NCI-H2081 treated with DMSO at 0.1 percent for 48 hours (cell line): ENCODE measurements around the gene DPYSL3.

Source experiments
- DNase-seq: peaks from one replicate; lab custom pipeline; 2025; lab: John Stamatoyannopoulos, UW

Gene DPYSL3

GRCh38 chr5:147512659-147513379, 3.0 kb upstream of the DPYSL3 start:
- DNase-seq: no peak

GRCh38 chr5:147510885-147511284, 1.0 kb upstream of the DPYSL3 start:
- DNase-seq: no peak

- DNase-seq: no peak
These were observed 693 bp downstream of the DPYSL3 start for GRCh38 chr5:147509041-147509709.

- no peak for DNase-seq
These were observed 1.2 kb downstream of the DPYSL3 start for GRCh38 chr5:147508711-147509040.

GRCh38 chr5:147507480-147508126, 2.3 kb downstream of the DPYSL3 start:
- no peak for DNase-seq

GRCh38 chr5:147504535-147504934, 5.3 kb downstream of the DPYSL3 start:
- DNase-seq: no peak

- no peak for DNase-seq
These were observed 5.9 kb downstream of the DPYSL3 start for GRCh38 chr5:147504011-147504410.

- DNase-seq: no peak
These were observed 18.9 kb downstream of the DPYSL3 start for GRCh38 chr5:147490989-147491388.

GRCh38 chr5:147487031-147487750, 22.7 kb downstream of the DPYSL3 start:
- no peak for DNase-seq

GRCh38 chr5:147485814-147486213, 24.1 kb downstream of the DPYSL3 start:
- no peak for DNase-seq

- DNase-seq: no peak
These were observed 24.8 kb downstream of the DPYSL3 start for GRCh38 chr5:147485046-147485445.

- no peak for DNase-seq
These were observed 25.2 kb downstream of the DPYSL3 start for GRCh38 chr5:147484708-147485020.

GRCh38 chr5:147483961-147484707, 25.7 kb downstream of the DPYSL3 start:
- peak; percentile 93 for DNase-seq

- peak; percentile 92 for DNase-seq
These were observed 26.6 kb downstream of the DPYSL3 start for GRCh38 chr5:147483188-147483790.

- no peak for DNase-seq
These were observed 27.1 kb downstream of the DPYSL3 start for GRCh38 chr5:147482706-147483180.

- DNase-seq: no peak
These were observed 27.8 kb downstream of the DPYSL3 start for GRCh38 chr5:147481874-147482705.

- DNase-seq: no peak
These were observed 28.5 kb downstream of the DPYSL3 start for GRCh38 chr5:147481376-147481775.

GRCh38 chr5:147479949-147480348, 29.9 kb downstream of the DPYSL3 start:
- peak; percentile 31 for DNase-seq

- no peak for DNase-seq
These were observed 30.4 kb downstream of the DPYSL3 start for GRCh38 chr5:147479444-147479843.

GRCh38 chr5:147474140-147474539, 35.7 kb downstream of the DPYSL3 start:
- DNase-seq: no peak
